GM23248 (cell line): ENCODE results near the gene TBL3. TPM values are rescaled to one million over a fixed set of nuclear protein-coding genes. Genes with fewer than 3 reads are reported as not detected.
A peak's percentile ranks its signal among the peaks of the same experiment; 100 is the strongest.

ENCODE experiments used
- DNase-seq: peaks from one replicate; pipeline ENCODE4 v3.0.0-alpha.2; 2015
- H2AFZ ChIP-seq: fragments of 200-600 bp; sonication (generic); 2 replicates; pipeline ENCODE4 v1.6.1; 2016; ENCODE audit warnings: antibody characterized with exemption
- H3F3A ChIP-seq: fragments of 200-600 bp; sonication (generic); 2 replicates; pipeline ENCODE4 v1.6.1; 2016; ENCODE audit warnings: mild to moderate bottlenecking, antibody characterized with exemption, mixed run types; ENCODE audit not compliant: insufficient read depth
- H3K27ac ChIP-seq: fragments of 200-600 bp; sonication (generic); 2 replicates; pipeline ENCODE4 v1.5.1; 2016; ENCODE audit warnings: mild to moderate bottlenecking
- H3K27me3 ChIP-seq: fragments of 200-600 bp; sonication (generic); replicated peaks from 2 replicates; pipeline ENCODE4 v1.6.1; 2016; ENCODE audit warnings: mild to moderate bottlenecking; ENCODE audit not compliant: insufficient read depth
- H3K36me3 ChIP-seq: fragments of 200-600 bp; sonication (generic); 2 replicates; pipeline ENCODE4 v1.6.1; 2016; ENCODE audit warnings: low read depth, mild to moderate bottlenecking
- H3K4me1 ChIP-seq: fragments of 200-600 bp; sonication (generic); 2 replicates; pipeline ENCODE4 v1.6.1; 2016; ENCODE audit warnings: mild to moderate bottlenecking; ENCODE audit not compliant: insufficient read depth
- H3K4me2 ChIP-seq: fragments of 200-600 bp; sonication (generic); one replicate; pipeline ENCODE4 v1.6.1; 2016; ENCODE audit warnings: mild to moderate bottlenecking; ENCODE audit not compliant: unreplicated experiment
- H3K4me3 ChIP-seq: fragments of 200-600 bp; sonication (generic); 2 replicates; pipeline ENCODE4 v1.5.1; 2016; ENCODE audit warnings: mild to moderate bottlenecking
- H3K79me2 ChIP-seq: fragments of 200-600 bp; sonication (generic); 2 replicates; pipeline ENCODE4 v1.6.1; 2016; ENCODE audit warnings: mild to moderate bottlenecking; ENCODE audit not compliant: insufficient read depth
- H3K9ac ChIP-seq: fragments of 200-600 bp; sonication (generic); 2 replicates; pipeline ENCODE4 v1.6.1; 2016; ENCODE audit warnings: mild to moderate bottlenecking
- H3K9me2 ChIP-seq: fragments of 200-600 bp; sonication (generic); 2 replicates; pipeline ENCODE4 v1.6.1; 2016; ENCODE audit warnings: mixed run types, mild to moderate bottlenecking, moderate library complexity; ENCODE audit not compliant: insufficient read depth
- H3K9me3 ChIP-seq: fragments of 200-600 bp; sonication (generic); one replicate; pipeline ENCODE4 v1.6.1; 2017; ENCODE audit warnings: low read depth
- H4K20me1 ChIP-seq: fragments of 200-600 bp; sonication (generic); 2 replicates; pipeline ENCODE4 v1.6.0; 2016; ENCODE audit not compliant: insufficient read depth
- EZH2 ChIP-seq: fragments of 200-600 bp; sonication (generic); IDR thresholded peaks from 2 replicates; pipeline ENCODE4 v1.6.1; 2018; ENCODE audit warnings: antibody characterized with exemption, mild to moderate bottlenecking; ENCODE audit not compliant: insufficient read depth, poor library complexity, severe bottlenecking
- EZH2phosphoT487 ChIP-seq: fragments of 200-600 bp; sonication (generic); IDR thresholded peaks from 2 replicates; pipeline ENCODE4 v1.6.1; 2018; ENCODE audit warnings: antibody characterized with exemption, moderate library complexity, mild to moderate bottlenecking, low read depth; ENCODE audit not compliant: insufficient read depth
- WGBS, 2 experiments: methylation state at CpG; one replicate each; pipeline ENCODE4 v1.1.6; 2015 to 2017; ENCODE audit warnings: low lambda C conversion rate in 2 of 2, low coverage in 1 of 2; ENCODE audit errors: missing lambda C conversion rate in 2 of 2; 5-methylcytosine and 5-hydroxymethylcytosine counted together
- in situ Hi-C: fragments of 300-500 bp; cut with MboI; formaldehyde crosslinking; loops from 2 replicates; pipeline ENCODE4 v1.15.0; 2020
- polyA plus RNA-seq: library from polyadenylated mRNA; unstranded; fragments of >200 nt; fragmentation: Nextera tagmentation; extraction: Ambion mirVana; gene quantifications from 2 replicates; pipeline ENCODE4 v1.2.1, GENCODE V29; 2016
- total RNA-seq: library from RNA; depleted of rRNA; stranded (reverse); fragments of >200 nt; shearing (Covaris generic); gene quantifications from 2 replicates; pipeline ENCODE4 v1.2.3, GENCODE V29; 2014

TBL3 gene
- total and polyA plus RNA-seq, 2 experiments from 2014 or later = 43.7 to 46.8 TPM

DNA sequence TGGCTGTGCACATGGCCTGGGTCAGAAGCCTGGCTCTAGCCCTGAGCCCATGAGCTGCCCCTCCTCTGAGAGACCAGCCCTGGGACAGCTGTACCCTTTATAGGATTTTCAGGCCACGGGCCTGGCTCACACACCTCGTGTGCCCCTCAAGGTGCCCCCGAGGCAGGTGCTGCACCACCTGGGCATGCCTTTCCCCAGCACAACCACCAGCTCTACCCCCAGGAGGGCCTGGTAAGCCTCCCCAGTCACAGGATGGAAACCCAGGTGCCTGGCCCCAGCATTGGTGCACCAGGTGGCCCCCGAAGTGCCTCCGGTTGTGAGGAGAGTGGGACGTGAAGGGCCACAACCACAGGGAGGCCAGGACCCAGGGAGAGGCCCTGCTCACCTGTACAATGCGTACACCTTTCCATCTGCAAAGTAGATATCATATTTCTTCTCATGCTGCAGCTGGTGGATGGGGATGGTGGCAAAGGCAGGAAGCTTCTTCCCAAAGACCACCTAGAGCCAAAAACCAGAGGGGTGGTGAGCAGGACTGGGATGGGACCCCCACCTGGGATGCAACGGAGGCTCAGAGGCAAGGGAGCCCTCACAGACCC is 31.5 kb downstream of the TBL3 start:
- Histone ChIP-seq H3F3A (peaks cover 15% of the 10 kb centered on the region), H3K4me3 (no peak overlapping the region), H3K4me2 (no peak overlapping the region), H3K9me3 (no peaks in the 10 kb centered on the region), H3K4me1 (peaks cover 14% of the 10 kb centered on the region), H2AFZ (no peak overlapping the region), H3K27ac (no peak overlapping the region), H4K20me1 (peaks cover 11% of the 10 kb centered on the region; the same call in 1 of the 2 replicates), H3K27me3 (no peaks in the 10 kb centered on the region), H3K9ac (no peak overlapping the region), H3K9me2 (no peaks in the 10 kb centered on the region), H3K36me3 (peaks cover 16% of the 10 kb centered on the region), H3K79me2 (peaks cover 83% of the 10 kb centered on the region)
- TF ChIP-seq EZH2 (no peak), EZH2phosphoT487 (no peak)
- in situ Hi-C loops = no loop called here
- DNase-seq = no peak
- WGBS, 2 experiments = 70 to 79% methylated on average over 8 of the region's 8 CpGs

DNA sequence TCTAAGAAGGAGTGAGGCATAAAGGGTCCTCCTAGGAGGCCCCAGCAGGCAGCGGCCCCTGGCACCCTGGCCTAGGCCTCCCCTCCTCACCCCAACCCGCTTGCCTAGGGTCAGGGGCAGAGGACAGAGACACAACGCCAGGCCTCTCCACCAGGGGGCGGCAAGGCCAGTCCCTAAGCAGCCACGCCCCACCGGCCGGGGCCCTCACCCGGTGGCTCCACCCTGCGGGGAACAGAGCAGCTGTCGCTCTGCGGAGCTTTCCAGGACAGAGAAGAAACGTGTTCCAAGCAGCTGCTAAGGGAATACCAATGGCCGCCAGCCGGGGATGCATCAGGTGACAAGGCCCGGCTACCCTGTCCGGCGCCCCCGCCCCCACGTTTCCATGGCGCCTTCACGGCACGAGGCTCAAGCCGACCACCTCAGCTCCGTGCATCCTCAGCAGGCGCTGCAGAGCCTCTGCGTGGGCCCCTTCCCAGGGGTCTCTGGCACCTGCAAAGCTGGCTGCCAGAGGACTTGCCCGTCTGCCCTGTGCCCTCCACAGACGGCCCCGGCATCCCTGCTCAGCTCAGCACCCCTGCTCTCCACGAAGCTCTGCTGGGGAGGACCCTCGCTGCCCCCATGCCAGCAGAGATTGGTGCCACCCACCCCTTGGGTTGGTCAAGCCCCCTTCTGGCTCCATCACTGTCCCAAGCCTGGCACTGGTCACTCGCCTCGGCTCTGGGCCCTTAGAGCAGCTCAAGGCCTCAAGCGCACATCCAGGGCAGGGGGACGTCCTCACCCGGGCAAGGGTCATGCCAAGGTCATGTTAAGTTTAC is 32.2 kb downstream of the TBL3 start:
- peaks cover 13% of the 10 kb centered on the region for H3K4me1 ChIP-seq
- H3K27ac ChIP-seq = no peak overlapping the region
- in situ Hi-C loops = no loop called here
- H3K4me3 ChIP-seq = no peak overlapping the region
- 35 to 37% methylated on average over 27 to 35 of the region's 36 CpGs for WGBS, 2 experiments
- peak overlapping the region; percentile 27; the same call in 1 of the 2 replicates for H3K9ac ChIP-seq
- TF ChIP-seq EZH2phosphoT487 (no peak), EZH2 (no peak)
- no peaks in the 10 kb centered on the region for H3K27me3 ChIP-seq
- H4K20me1 ChIP-seq = peaks cover 11% of the 10 kb centered on the region; the same call in 1 of the 2 replicates
- no peak overlapping the region for H2AFZ ChIP-seq
- peak; percentile 94 for DNase-seq
- peaks cover 90% of the 10 kb centered on the region for H3K79me2 ChIP-seq
- H3K9me3 ChIP-seq = no peaks in the 10 kb centered on the region
- H3F3A ChIP-seq = peaks cover 17% of the 10 kb centered on the region
- H3K4me2 ChIP-seq = peak overlapping the region; percentile 7
- peaks cover 16% of the 10 kb centered on the region; the same call in 1 of the 2 replicates for H3K36me3 ChIP-seq
- no peaks in the 10 kb centered on the region for H3K9me2 ChIP-seq

DNA sequence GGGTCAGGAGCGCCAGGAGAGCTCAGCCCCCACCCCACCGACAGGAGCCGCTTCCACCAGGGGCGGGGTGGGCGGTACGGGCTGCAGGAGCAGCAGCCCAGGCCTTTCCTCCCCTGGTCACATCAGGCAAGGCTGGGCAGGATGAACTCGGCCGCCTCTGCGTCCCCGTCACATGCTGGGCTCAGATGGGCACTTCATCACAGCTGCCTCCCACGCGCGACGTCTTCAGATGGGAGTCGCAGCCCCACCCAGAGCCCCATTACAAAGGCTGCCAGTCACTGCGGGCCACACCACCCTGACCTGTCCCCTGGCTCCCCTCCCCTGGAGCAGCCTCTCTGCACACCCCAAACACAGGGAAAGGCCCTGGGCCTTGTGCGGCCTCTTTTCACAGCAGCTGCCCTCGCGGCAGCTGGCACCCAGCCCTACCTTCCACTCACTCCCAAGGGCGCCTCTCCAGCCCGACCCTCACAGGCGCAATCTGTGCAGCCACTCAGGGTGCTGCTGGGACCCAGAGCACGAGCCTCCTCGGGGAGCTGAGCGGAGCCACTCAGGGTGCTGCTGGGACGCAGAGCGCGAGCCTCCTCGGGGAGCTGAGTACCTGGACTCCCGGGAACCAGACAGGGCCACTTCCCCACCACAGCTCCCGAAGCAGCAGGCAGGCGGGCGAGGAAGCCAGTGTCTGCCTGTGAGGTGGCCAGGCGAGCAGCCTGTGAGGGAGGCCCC is 33.1 kb downstream of the TBL3 start:
- Histone ChIP-seq H3K36me3 (peaks cover 12% of the 10 kb centered on the region; the same call in 1 of the 2 replicates), H3K4me2 (no peak overlapping the region), H2AFZ (no peak overlapping the region), H3K27ac (no peak overlapping the region), H3K9ac (no peak overlapping the region), H3K9me2 (no peaks in the 10 kb centered on the region), H3K27me3 (no peaks in the 10 kb centered on the region), H4K20me1 (peaks cover 11% of the 10 kb centered on the region; the same call in 1 of the 2 replicates), H3K9me3 (no peaks in the 10 kb centered on the region), H3K79me2 (peaks cover 93% of the 10 kb centered on the region), H3K4me3 (no peak overlapping the region), H3K4me1 (peaks cover 13% of the 10 kb centered on the region), H3F3A (peaks cover 17% of the 10 kb centered on the region)
- WGBS, 2 experiments = 80 to 85% methylated on average over 28 to 34 of the region's 34 CpGs
- in situ Hi-C loops = no loop called here
- TF ChIP-seq EZH2 (no peak), EZH2phosphoT487 (no peak)
- peak; percentile 27 for DNase-seq

DNA sequence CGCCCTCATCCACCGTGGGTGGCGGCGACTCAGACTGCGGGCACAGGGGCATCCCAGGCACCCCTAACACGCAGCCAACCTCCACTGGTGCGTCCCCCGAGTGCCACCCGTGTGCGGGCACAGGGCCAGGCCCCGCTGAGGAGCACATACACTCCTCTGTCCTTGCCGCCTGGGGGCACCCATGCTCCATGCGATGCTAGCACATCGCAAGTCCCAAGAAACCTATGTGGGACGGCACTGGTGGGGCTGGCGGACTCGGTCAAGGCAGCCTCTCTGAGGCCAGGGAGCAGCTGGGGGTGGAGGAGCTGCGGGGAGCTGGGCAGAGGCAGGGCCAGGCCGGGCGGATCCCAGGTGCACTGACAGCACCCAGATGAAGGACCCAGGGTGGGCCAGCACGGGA is 33.8 kb downstream of the TBL3 start:
- no peak overlapping the region for H3K27ac ChIP-seq

More for the DNA sequence above, 33.8 kb downstream of the TBL3 start:
- in situ Hi-C loops = no loop called here
- H3K4me1 ChIP-seq = peaks cover 19% of the 10 kb centered on the region
- H3K36me3 ChIP-seq = peaks cover 12% of the 10 kb centered on the region; the same call in 1 of the 2 replicates
- peak overlapping the region; percentile 22; the same call in 1 of the 2 replicates for H3K9ac ChIP-seq
- peaks cover 17% of the 10 kb centered on the region for H3F3A ChIP-seq
- no peak overlapping the region for H3K4me3 ChIP-seq
- no peaks in the 10 kb centered on the region for H3K9me3 ChIP-seq
- H3K4me2 ChIP-seq = no peak overlapping the region
- H3K27me3 ChIP-seq = no peaks in the 10 kb centered on the region
- WGBS, 2 experiments = 83 to 89% methylated on average over 20 to 21 of the region's 21 CpGs
- TF ChIP-seq EZH2phosphoT487 (no peak), EZH2 (no peak)
- DNase-seq = no peak
- H3K9me2 ChIP-seq = no peaks in the 10 kb centered on the region
- peaks cover 95% of the 10 kb centered on the region for H3K79me2 ChIP-seq
- peaks cover 11% of the 10 kb centered on the region; the same call in 1 of the 2 replicates for H4K20me1 ChIP-seq
- H2AFZ ChIP-seq = no peak overlapping the region
